NCI-H128 (cell line): ENCODE data around the gene CDIP1.
"Not testable (repeated sequence)": the region's sequence is repeated elsewhere in the genome, so short reads cannot be mapped to it uniquely, and the experiment has no call there.

ENCODE experiments used
- DNase-seq: peaks from one replicate; lab custom pipeline; 2025; ENCODE audit not compliant: unreplicated experiment; lab: John Stamatoyannopoulos, UW

The CDIP1 gene

DNA sequence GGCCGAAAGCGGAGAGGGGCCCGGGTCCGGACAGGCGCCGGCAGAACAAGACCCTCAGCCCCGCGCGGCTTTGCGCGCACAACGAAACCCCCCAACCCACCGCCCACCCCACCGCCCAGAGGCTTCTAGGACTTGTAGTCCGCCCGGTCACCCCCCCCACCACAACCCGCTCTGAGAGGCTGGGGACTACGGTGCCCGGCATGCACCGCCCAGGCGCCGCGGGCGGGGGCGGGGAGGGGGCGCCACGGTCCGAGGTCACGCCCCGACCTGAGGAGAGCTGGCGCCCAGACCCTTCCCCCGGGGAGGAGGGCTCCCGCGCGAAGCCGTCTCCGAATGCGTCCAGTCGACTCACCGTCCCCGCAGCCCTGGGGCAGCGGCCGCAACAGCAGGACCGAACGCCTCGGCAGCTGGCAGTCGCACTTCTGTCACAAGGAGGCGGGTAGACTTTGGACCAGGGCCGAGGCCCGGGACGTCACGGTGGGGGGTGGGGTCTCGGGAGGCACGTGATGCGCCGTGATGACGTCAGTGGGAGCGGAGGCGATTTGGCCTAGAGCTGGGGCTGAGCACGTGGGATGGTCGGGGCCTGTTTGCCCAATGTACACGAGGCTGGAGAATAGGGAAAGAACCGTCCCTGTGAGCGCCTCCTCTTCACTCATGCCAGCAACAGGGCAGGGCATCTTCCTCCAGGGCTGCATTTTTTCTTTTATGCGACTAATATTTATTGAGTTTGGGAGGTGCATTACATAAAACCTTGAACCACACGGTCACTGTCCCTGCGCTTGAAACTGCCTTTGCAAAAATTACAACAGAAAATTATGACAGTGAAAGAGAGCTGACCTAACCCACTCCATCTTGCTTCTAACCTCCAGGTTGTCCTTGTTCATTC lies at the start of gene CDIP1:
Gene CDIP1 (minus strand): TSS at position 424 of the 886 bp plus-strand sequence. CDS start 24,643 bp downstream, outside the sequence.
- DNase-seq: peak; percentile 72

DNA sequence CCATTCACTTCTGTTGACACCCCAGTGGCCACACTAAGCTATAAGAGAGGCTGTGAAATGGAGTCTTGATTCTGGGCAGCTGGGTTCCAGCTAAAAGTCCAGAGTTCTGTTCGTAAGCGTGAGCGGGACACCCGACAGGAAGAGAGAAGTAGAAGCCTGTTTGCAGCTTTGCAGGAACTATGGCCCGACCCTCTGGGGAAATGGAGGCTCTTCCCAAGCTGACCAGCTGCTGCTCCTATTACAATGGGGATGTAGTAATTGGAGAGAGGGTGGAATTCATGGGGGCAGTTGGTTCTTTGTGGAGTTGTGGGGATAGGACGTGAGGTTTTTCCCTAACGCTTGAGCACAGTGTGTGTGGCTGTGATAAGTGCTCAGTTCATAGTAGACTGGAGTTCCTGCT lies 47.7 kb upstream of the CDIP1 start:
- DNase-seq: no peak

DNA sequence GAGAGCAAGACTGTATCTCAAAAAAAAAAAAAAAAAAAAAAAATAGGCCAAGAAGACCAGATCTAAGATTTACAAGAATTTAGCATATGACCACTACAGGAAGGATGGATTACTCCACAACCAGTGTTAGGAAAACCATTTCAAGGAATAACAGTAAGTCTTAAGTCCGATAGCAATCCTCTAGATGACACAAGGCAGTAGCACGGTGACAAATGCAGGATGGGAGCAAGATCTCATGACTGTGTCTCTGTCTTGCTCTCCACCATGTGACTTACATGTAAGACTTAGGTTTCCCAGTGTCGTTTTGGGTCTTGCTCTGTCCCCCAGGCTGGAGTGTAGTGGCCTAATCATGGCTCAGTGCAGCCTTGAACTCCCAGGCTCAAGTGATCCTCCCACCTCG lies 45.3 kb upstream of the CDIP1 start:
- DNase-seq: no peak

DNA sequence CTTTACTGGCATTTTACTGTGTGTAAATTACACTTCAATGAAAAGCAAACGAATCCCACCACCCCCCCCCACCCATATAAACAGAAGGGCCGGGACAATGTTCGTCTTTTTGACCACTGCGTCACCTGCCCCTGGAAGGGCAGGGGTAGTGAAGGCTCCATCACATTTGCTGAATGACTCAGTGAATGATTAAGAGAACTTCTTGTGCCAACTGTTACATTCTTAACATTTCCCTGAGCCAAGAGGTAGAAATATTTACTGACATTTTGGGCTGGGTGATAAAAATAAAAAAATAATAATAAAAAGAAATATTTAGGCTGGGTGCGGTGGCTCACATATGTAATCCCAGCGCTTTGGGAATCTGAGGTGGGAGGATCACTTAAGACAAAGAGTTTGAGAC lies 41.7 kb upstream of the CDIP1 start:
- DNase-seq: no peak

DNA sequence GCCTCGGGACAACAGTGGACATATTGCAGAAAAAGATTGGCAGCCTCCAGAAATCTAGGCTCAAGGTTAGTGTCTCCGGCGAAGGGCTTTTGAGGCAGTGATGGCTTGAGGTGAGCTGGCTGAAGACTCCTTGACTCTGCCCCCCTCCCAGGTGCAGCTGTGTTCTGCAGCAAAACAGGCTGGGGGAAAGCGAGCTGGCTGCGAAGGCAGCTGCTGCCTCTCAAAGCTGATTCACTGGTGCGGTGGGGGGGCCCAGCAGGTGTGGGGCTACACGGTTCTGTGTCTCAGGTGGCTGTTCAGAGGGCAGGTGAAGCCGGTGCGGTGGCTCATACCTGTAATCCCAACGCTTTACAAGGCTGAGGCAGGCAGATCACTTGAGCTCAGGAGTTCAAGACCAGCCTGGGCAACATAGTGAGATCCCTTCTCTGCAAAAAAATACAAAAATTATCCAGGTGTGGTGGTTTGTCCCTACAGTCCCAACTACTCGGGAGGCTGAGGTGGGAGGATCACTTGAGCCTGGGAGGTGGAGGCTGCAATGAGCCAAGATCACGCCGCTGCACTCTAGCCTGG lies 40.5 kb upstream of the CDIP1 start:
- no peak for DNase-seq

DNA sequence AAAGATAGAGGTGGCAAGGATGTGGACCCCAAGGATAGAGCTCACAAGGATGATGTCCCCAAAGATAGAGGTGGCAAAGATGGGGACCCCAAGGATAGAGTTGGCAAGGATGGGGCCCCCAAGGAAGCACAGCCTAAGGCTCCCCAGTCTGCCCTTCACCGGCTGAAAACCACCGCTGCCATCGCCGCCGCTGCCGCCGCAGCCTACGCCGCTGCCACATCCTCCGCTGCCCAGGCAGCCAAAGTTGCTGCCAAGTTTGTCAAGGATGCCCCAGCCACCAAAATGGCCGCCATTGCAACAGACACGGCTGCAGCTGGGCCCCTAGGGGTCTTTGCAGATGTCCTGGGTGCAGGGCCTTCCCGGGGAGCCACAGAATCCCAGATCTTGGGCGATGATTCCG lies 37.4 kb upstream of the CDIP1 start:
- no peak for DNase-seq

DNA sequence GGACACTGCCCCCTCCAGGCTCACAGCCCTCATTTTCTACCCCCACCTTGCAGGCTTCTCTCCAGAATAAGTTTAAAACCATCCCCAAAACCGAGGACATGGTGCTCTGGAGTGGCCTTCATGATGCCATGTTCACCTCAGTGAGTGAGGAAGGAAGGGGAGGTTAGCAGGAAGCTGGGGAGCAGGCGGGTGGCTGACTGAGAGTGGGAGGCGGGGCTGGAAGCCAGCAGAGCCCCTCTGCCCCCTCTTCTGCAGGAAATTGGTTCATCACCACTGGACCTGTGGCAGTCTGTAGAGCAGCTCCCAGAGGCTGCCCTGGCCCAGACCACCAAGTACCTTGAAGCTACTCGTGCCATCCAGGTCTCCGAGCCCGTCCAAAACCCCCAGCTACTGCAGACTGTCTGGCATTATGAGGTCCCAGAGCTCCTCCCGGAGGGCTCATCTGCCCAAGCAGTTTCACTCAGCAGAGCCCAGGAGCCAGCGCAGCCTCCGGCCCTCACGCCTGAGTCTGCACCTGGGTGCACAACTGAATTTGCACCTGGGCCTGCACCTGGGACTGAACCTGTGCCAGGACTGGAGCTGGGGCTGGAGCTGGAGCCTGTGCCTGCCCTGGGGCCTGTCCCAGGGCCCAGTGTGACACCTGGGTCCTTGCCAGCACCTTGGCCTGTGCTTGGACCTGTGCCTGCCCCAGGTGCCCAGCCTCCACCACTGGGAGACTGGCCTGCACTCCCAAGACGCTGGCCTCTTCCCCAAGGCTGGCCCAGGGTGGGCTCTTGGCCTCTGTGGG lies 36.5 kb upstream of the CDIP1 start:
- no peak for DNase-seq

DNA sequence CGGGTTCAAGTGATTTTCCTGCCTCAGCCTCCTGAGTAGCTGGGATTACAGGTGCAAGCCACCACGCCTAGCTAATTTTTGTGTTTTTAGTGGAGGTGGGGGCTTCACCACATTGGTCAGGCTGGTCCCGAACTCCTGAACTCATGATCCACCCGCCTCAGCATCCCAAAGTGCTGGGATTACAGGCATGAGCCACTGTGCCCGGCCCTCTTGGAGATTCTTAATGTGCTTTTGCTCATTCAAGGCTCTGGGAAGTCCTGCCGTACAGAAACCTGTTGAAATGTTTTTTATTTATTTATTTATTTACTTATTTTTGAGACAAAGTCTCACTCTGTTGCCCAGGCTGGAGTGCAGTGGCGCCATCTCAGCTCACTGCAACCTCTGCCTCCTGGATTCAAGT lies 35.4 kb upstream of the CDIP1 start:
- DNase-seq: not testable (repeated sequence)

DNA sequence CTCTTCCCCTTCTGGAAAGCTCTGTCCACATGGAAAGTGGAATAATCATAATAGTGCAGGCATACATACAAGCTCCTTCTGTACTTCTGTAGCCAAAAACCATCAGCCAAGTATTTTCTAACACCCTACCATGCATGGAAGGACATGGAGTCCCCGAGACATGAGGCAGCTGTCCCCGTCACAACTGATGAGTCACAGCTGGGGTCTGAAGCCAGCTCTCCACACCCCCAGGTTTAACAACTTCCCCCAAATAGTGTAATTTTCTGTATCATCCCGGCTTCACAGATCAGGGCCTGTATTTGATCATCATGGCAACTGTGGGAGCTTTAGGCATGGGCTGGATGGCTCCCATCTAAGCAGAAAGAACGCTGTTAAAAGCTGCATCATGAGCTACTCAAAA lies 34.1 kb upstream of the CDIP1 start:
- no peak for DNase-seq

DNA sequence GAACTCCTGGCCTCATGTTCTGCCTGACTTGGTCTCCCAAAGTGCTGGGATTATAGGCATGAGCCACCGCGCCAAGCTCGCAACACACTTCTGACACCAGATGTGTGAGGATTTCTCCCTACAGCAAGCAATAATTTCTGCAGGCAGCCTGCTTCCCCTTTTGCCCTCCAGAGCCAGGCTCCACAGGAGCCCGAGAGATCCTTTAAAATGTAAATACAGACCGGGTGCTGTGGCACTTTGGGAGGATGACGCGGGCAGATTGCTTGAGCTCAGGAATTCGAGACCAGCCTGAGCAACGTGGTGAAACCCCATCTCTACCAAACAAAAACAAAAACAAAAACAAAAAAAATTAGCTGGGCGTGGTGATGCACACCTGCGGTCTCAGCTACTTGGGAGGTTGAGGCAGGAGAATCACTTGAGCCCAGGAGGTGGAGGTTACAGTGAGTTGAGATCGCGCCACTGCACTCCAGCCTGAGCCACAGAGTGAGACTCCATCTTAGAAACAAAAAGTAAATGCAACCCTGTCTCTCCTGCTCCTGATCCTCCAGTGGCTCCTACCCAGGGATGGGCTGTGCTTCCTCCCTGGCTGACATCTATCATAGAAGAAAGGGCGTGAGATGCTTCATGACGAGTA lies 32.2 kb upstream of the CDIP1 start:
- no peak for DNase-seq

DNA sequence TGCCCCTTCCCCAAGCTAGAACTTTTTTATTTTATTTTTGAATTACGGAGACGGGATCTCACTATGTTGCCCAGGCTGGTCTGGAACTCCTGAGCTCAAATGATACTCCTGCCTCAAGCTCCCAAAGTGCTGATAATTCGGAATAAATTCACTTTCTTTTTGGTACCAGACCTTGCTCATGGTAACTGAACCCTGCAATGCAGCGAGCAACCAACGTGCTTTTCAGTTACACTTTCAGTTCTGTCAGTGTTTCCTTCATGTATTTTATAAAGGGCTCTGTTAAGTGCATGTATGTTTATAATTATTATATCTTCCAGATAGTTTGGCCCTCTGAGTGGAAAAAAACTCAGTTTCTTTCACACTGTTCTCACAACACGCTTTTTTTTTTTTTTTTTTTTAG lies 31.5 kb upstream of the CDIP1 start:
- DNase-seq: no peak

DNA sequence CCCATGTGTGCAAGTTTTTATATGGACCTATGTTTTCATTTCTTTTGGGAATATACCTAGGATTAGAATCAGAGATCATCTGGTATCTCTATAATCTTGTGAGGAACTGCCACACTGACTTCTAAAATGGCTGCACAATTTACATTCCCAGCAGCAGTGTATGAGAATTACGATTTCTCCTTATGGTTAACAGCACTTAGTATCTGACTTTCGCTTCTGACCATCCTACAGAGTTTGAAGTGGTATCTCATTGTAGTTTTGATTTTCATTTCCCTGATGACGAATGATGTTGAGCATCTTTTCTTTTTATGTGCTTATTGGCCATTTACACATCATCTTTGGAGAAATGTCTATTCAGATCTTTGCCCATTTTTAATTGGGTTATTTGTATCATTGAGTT lies 27.6 kb upstream of the CDIP1 start:
- no peak for DNase-seq

DNA sequence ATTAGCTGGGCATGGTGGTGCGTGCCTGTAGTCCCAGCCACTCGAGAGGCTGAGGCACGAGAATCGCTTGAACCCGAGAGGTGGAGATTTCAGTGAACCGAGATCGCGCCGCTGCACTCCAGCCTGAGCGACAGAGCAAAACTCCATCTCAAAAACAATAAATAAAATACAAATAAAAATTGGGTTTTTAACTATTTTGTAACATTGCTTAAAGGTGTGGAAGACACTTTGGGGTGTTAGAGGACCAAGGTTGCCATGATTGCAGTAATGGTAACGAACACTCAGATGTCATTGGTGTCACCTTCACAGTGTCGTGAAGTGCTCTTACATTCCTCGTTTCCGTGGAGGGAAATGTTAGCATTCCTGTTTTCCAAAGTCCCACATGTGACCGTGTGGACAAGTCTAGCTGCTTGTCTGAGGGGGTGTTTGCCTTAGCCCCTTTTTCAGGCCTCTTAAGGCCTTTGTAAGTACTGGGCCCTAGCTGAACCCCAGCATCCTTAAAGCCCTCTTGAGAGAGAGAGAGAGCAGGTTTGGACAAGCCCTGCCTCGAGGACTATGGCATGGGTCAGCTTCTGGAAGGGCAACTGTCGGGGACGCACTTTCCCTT lies 26.2 kb upstream of the CDIP1 start:
- DNase-seq: no peak

DNA sequence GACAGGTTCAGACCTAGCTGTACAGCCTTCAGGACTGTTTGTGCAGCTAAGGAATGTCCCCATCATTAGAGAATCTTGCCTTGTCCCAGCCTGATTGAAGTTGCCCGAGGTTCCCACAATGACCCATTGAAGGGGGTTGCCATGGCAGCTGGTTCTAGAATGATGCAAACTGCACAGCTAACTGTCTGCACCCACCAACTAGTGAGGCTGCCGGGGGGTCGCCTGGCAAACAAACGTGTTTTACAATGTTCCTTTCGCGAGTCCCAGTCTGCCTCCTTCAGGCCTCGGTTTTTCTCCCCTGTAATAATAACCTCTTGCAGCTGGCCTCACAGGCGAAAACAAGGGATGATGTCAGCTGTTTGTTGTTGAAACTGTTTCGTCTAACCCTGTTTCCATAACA lies 23.0 kb upstream of the CDIP1 start:
- no peak for DNase-seq

DNA sequence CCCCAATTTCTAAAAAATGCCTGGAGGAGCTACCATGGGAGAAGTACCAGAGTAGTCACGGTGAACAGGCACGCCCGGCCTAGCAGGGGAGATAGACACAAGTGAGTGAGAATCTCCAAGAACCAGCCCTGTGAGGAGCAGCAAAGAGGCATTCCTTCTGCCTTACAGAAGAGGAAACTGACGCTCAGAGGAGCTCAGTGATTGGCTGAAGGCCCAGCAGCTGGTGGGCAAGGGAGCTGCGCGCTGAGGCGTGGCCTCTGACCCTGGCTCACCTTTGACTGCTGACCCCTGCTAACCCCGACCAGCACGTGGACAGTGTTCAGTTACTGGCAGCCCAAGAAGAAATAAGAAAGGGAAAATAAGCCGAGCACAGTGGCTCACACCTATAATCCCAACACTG lies 19.4 kb upstream of the CDIP1 start:
- no peak for DNase-seq

DNA sequence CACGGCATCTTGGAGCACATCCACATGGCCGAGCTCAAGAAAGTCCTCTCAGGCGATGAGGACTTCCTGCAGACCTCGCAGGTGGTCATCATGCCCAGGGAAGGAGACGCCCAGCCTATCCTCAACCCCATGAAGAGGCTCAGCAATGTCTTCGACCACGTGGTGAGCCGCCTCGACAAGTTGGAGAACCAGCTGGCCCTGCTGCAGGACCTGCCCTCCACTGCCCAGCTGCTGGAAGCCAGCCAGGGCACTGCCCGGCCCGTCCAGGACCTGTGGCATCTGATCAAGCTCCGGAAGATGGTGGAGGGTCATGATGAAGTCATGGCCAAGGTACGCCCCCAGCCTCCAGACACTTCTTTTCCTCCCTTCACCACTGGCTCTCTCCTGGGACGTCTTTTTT lies 18.0 kb upstream of the CDIP1 start:
- DNase-seq: no peak

DNA sequence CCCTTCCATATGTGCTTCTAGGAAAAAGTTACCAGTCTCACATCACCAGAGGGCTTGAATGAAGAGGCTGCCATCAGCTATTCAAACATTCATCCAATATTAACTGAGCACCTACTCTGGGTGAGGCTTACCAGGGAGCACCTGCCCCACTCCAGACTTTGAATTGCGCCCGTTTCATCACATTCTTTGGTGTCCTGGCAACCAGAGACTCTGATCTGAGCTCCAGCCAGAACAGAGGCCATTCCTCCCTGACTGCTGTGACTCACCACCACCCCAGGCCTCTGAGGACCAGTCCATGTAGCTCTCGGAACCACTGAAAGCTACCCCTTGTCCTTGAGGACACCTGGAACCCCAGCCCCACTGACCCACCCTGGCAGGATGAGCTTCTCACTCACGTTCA lies 17.5 kb upstream of the CDIP1 start, which contains the start of gene C16orf96:
Gene C16orf96 (plus strand): TSS at position 229 of the 400 bp plus-strand sequence. CDS start 150 bp downstream, at position 379.
- DNase-seq: no peak

DNA sequence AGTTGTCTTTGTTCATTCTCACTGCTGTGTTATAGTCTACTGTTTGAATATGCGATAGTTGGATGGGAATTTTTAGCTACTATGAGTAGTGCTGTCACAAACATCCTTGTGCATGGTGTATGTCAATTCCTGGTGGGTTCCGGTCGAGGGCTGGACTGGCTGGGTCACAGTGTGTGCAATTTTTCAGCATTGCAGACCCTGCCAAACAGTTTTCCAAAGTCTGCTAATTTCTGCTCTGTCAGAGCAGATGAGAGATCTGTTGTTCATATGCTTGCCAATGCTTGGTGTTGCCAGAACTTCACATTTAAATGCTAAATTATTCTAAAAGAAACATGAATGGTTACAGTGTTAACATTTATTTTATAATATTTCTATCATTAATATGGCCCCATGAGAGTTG lies 14.0 kb upstream of the CDIP1 start:
- no peak for DNase-seq

DNA sequence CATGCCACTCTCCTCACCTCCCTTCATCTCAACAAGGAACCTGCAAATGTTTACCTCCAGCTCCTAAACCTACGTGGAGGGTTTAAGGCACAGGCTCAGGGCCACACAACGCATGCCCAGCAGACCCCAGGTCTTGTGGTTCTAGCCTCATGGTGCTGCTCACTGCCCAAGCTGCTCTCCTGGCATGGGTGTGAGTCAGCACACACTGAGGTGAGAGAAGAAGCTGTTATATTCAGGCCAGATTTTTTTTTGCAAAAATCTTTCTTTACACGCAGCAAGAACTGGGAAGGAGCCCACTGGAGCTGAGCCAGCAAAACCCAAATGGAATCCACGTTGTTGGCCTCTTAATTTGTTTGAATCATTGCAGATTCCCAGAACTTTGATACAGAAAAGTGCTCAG lies 12.0 kb upstream of the CDIP1 start:
- no peak for DNase-seq

DNA sequence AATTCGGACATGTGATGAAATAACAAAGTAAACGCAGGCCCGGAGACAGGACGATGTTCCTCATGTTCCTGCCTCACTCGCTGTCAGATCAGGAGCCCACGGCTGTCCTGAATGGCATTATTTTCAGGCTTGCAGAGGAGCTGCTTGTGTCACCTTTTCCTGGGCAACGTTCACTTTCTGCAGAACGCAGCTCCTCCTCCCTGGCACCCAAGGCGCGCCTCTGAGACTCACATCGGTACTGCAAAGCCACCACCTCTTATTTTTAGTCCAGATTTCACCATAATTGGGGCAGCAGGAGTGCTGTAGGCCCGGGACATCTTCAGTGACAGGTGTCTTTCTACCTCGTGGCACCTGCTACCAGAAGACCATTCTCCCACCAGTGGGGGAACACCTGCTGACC lies 9.6 kb upstream of the CDIP1 start:
- no peak for DNase-seq

DNA sequence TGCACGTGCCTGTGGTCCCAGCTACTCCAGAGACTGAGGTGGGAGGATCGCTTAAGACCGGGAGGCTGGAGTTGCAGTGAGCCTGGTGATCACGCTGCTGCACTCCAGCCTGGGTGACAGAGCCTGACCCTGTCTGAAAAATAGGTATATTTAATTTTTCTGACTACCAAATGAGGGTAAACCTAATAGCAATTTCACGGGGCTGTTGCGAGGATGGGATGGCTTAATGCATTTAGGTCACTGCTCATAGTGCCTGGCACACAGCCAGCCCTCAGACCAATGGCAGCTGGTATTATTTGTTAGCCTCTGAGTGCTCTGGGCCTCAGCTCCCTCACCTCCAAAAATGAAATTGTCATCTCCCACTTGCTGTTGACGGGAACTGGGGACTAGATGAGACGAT lies 5.9 kb upstream of the CDIP1 start:
- no peak for DNase-seq
